Mesodermal cell (in vitro differentiated cells): Measurements from ENCODE around the gene IMMP2L.

Experiments
- H3K27ac ChIP-seq: 2 replicates; pipeline ENCODE4 v1.7.0; 2013; ENCODE audit warnings: mild to moderate bottlenecking, low read depth, low read length, moderate library complexity; ENCODE audit not compliant: severe bottlenecking
- H3K36me3 ChIP-seq: 2 replicates; pipeline ENCODE4 v1.7.1; 2013; ENCODE audit warnings: mild to moderate bottlenecking, low read length, moderate library complexity; ENCODE audit not compliant: control insufficient read depth, insufficient read depth
- H3K4me1 ChIP-seq: one replicate; pipeline ENCODE4 v1.7.1; 2013; ENCODE audit warnings: mild to moderate bottlenecking, low read length; ENCODE audit not compliant: insufficient read depth, control insufficient read depth, poor library complexity, severe bottlenecking
- H3K4me3 ChIP-seq: 2 replicates; pipeline ENCODE4 v1.7.0; 2013; ENCODE audit warnings: low read length, control low read depth, mild to moderate bottlenecking; ENCODE audit not compliant: insufficient read depth, poor library complexity, severe bottlenecking; ENCODE audit errors: extremely low read depth
- H3K9me3 ChIP-seq: 2 replicates; pipeline ENCODE4 v1.7.1; 2013; ENCODE audit warnings: mild to moderate bottlenecking, low read length, moderate library complexity; ENCODE audit not compliant: control insufficient read depth
- WGBS, 2 experiments: methylation state at CpG; one replicate each; pipeline ENCODE4 v1.1.5; 2013; ENCODE audit warnings: missing lambda C conversion rate in 2 of 2; ENCODE audit not compliant: insufficient coverage in 2 of 2; 5-methylcytosine and 5-hydroxymethylcytosine counted together

The IMMP2L gene

DNA sequence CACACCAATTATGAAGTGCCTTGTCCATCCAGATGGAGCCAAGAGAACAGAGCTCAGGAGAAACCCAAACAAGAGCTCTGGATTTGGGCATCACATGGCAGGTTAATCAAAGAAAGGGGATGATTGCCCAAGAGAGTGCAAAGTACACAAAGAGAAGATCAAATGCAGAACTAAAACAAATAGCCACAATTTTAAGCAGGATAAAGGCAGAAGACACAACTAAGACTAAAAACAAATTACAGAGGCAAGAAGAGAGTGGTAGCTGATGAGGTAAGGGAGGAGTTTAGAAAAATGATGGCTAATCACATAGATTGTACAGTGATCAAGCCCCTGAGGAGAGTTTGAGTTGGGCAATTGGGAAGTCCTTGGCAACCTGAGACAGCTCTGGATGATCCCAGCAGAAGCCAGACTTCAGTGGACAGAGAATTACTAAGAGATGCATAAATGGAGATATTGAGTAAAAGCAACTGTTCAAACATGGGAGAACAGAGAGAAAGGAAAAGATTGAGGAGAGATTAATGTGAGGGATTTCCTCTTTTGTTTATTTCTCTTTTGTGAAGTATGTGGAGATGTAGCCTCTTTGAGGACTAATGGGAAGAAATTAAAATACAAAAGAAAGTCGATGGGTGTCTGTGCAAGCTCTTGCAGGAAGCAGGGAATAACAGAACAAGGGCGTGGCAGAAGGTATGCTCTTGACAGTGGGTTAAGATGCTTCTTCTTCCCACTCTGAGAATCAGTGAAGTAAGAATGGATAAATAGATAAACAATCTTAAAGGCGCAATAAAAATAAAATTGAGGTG lies 369.5 kb downstream of the IMMP2L start:
- Histone ChIP-seq H3K27ac (no peak overlapping the region), H3K4me3 (no peak overlapping the region), H3K36me3 (no peaks in the 10 kb centered on the region), H3K9me3 (no peaks in the 10 kb centered on the region), H3K4me1 (no peaks in the 10 kb centered on the region)
- 67 to 78% methylated on average over 1 to 2 of the region's 3 CpGs for WGBS, 2 experiments

- H3K9me3 ChIP-seq = no peaks in the 10 kb centered on the region
- WGBS, 2 experiments = 100% methylated on average over 2 of the region's 2 CpGs; no CpG with 5 or more reads in 1 of the 2 experiments
- no peaks in the 10 kb centered on the region for H3K36me3 ChIP-seq
- H3K4me3 ChIP-seq = no peak overlapping the region
- H3K27ac ChIP-seq = no peak overlapping the region
- H3K4me1 ChIP-seq = no peaks in the 10 kb centered on the region
Observed at GRCh38 chr7:111190804-111191203, 371.5 kb downstream of the IMMP2L start.

DNA sequence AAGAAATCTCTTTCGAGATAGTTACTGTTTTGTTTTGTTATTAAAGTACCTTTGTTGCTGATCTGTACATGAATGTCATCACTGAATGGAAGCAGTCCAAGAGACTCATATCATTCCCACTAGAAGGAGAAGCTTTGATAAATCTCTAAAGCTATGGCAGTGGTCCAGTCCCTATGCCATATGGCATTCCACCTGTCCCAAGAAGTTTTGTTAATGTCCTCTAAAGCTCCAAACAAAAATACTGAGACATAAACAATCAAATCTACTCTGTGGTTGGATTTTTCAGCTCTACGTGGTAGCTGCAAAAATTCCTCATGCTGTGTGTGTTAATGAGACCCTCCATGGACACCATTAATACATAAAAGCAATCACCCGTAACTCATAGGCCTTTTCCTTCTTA lies 377.3 kb downstream of the IMMP2L start:
- no CpG with 5 or more reads among the region's 3 CpGs for WGBS, 2 experiments
- H3K4me3 ChIP-seq = no peak overlapping the region
- H3K4me1 ChIP-seq = no peaks in the 10 kb centered on the region
- no peak overlapping the region for H3K27ac ChIP-seq
- no peaks in the 10 kb centered on the region for H3K9me3 ChIP-seq
- H3K36me3 ChIP-seq = no peaks in the 10 kb centered on the region

GRCh38 chr7:111183321-111183720 lies 379.0 kb downstream of the IMMP2L start:
- Histone ChIP-seq H3K4me1 (no peaks in the 10 kb centered on the region), H3K9me3 (no peaks in the 10 kb centered on the region), H3K36me3 (no peaks in the 10 kb centered on the region), H3K27ac (no peak overlapping the region), H3K4me3 (no peak overlapping the region)

- no CpG with 5 or more reads among the region's 1 CpG for WGBS, 2 experiments
- no peaks in the 10 kb centered on the region for H3K9me3 ChIP-seq
Observed at GRCh38 chr7:111180338-111180737, 382.0 kb downstream of the IMMP2L start.

GRCh38 chr7:111175908-111176441 lies 386.3 kb downstream of the IMMP2L start:
- H3K27ac ChIP-seq = no peak overlapping the region
- no peaks in the 10 kb centered on the region for H3K4me1 ChIP-seq
- no peaks in the 10 kb centered on the region for H3K36me3 ChIP-seq
- no peak overlapping the region for H3K4me3 ChIP-seq
- no peaks in the 10 kb centered on the region for H3K9me3 ChIP-seq
- 100% methylated on average over 2 of the region's 2 CpGs; no CpG with 5 or more reads in 1 of the 2 experiments for WGBS, 2 experiments

More at GRCh38 chr7:111180338-111180737, 382.0 kb downstream of the IMMP2L start:
- no peak overlapping the region for H3K27ac ChIP-seq
- H3K36me3 ChIP-seq = no peaks in the 10 kb centered on the region
- H3K4me1 ChIP-seq = no peaks in the 10 kb centered on the region
- H3K4me3 ChIP-seq = no peak overlapping the region

DNA sequence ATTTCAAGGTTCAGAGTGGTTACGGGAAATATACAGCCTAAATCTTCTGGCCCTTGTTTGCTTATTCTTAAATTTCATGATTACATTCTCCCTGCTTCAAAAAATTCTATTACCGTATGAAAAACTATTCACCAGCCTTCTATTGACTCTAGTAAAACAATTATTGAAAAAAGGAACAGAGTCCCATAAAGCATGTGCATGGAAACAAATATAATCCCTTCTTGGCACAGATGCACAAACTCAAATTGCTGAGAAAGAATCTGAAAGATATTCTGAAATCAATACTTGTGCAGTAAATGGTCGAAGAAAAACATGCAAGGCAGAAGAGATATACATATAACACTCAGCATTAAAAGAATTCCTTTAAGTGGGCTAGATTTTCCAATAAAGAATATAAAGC lies 387.8 kb downstream of the IMMP2L start:
- H3K36me3 ChIP-seq = no peaks in the 10 kb centered on the region
- no peaks in the 10 kb centered on the region for H3K4me1 ChIP-seq
- no peaks in the 10 kb centered on the region for H3K9me3 ChIP-seq
- H3K27ac ChIP-seq = no peak overlapping the region
- no peak overlapping the region for H3K4me3 ChIP-seq
- 89% methylated on average over 1 of the region's 3 CpGs; no CpG with 5 or more reads in 1 of the 2 experiments for WGBS, 2 experiments

DNA sequence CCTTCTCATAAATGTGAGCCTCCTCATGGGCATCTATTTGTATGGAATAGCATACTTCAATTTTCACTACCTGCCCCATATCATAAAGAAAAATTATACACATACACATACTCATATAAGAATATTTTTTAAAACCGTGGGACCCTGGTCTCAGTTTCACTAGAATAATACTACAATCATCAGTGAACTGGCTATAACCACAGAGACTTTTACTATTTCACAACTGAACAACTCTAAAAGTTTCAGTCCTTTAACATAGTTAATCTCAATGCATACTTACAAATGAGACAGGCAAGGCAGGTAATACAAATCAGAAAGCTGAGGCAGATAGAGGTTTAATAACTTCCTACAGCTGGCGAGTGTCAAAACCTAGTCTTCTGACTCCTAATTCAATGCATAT lies 388.3 kb downstream of the IMMP2L start:
- no peaks in the 10 kb centered on the region for H3K36me3 ChIP-seq
- H3K4me3 ChIP-seq = no peak overlapping the region
- no peaks in the 10 kb centered on the region for H3K9me3 ChIP-seq
- 82 to 83% methylated on average over 2 of the region's 2 CpGs for WGBS, 2 experiments
- H3K27ac ChIP-seq = no peak overlapping the region
- no peaks in the 10 kb centered on the region for H3K4me1 ChIP-seq

GRCh38 chr7:111173528-111173927 lies 388.8 kb downstream of the IMMP2L start:
- no CpG with 5 or more reads among the region's 2 CpGs for WGBS, 2 experiments
- H3K27ac ChIP-seq = no peak overlapping the region
- no peaks in the 10 kb centered on the region for H3K9me3 ChIP-seq
- H3K4me1 ChIP-seq = no peaks in the 10 kb centered on the region
- H3K36me3 ChIP-seq = no peaks in the 10 kb centered on the region
- H3K4me3 ChIP-seq = no peak overlapping the region

GRCh38 chr7:111172564-111173257 lies 389.6 kb downstream of the IMMP2L start:
- Histone ChIP-seq H3K9me3 (no peaks in the 10 kb centered on the region), H3K36me3 (no peaks in the 10 kb centered on the region), H3K4me3 (no peak overlapping the region), H3K27ac (no peak overlapping the region), H3K4me1 (no peaks in the 10 kb centered on the region)
- WGBS, 2 experiments = 100% methylated on average over 1 of the region's 2 CpGs; no CpG with 5 or more reads in 1 of the 2 experiments

- WGBS, 2 experiments = no CpG with 5 or more reads among the region's 2 CpGs
- H3K27ac ChIP-seq = no peak overlapping the region
- H3K4me1 ChIP-seq = no peaks in the 10 kb centered on the region
- no peaks in the 10 kb centered on the region for H3K36me3 ChIP-seq
- no peak overlapping the region for H3K4me3 ChIP-seq
- H3K9me3 ChIP-seq = no peaks in the 10 kb centered on the region
Observed at GRCh38 chr7:111168182-111168581, 394.1 kb downstream of the IMMP2L start.
